Suprapubic skin (tissue), 4 donors: Measurements from ENCODE around the gene KLRB1. TPM values are rescaled to one million over a fixed set of nuclear protein-coding genes. Genes with fewer than 3 reads are reported as not detected.

Experiments
- DNase-seq, 2 donors: peaks; one replicate each; pipeline ENCODE4 v3.0.0-alpha.2; 2019; ENCODE audit warnings: low spot score in 2 of 2
- H3K27ac ChIP-seq: fragments of 200-600 bp; sonication (generic); one replicate; pipeline ENCODE4 v1.5.1; 2019
- H3K27me3 ChIP-seq: fragments of 200-600 bp; sonication (generic); one replicate; pipeline ENCODE4 v1.5.1; 2019
- H3K36me3 ChIP-seq: fragments of 200-600 bp; sonication (generic); one replicate; pipeline ENCODE4 v1.5.1; 2019
- H3K4me1 ChIP-seq: fragments of 200-600 bp; sonication (generic); one replicate; pipeline ENCODE4 v1.5.1; 2019
- H3K4me3 ChIP-seq: fragments of 200-600 bp; sonication (generic); one replicate; pipeline ENCODE4 v1.5.1; 2019; ENCODE audit warnings: mild to moderate bottlenecking
- H3K9me3 ChIP-seq: fragments of 200-600 bp; sonication (generic); one replicate; pipeline ENCODE4 v1.5.1; 2019
- EP300 ChIP-seq: sonication (generic); formaldehyde crosslinking; IDR thresholded peaks from one replicate; pipeline ENCODE4 v1.6.1; 2017; ENCODE audit warnings: antibody characterized with exemption
- POLR2A ChIP-seq, 2 donors: fragments of 450-650 bp; IDR thresholded peaks; one replicate each; pipeline ENCODE4 v1.6.1; 2017; ENCODE audit warnings: antibody characterized with exemption in 2 of 2, mild to moderate bottlenecking in 2 of 2, moderate library complexity in 2 of 2
- POLR2AphosphoS5 ChIP-seq, 3 donors: sonication (generic); formaldehyde crosslinking; IDR thresholded peaks; one replicate each; pipeline ENCODE4 v1.6.1; 2017; ENCODE audit warnings: antibody characterized with exemption in 3 of 3
- WGBS: methylation state at CpG from one replicate; pipeline ENCODE4 v1.1.5; 2018; 5-methylcytosine and 5-hydroxymethylcytosine counted together
- total RNA-seq, 4 donors: library from RNA; depleted of rRNA; stranded (reverse); fragments of >200 nt; gene quantifications; one replicate each; pipeline ENCODE4 v1.1.0, GENCODE V29; 2016
- TF ChIP-seq, protein P1 (sequence below), 2 donors: fragments of 200-600 bp in 1 of 2; fragments of 450-650 bp in 1 of 2; sonication (generic) in 1 of 2; IDR thresholded peaks; one replicate each; pipeline ENCODE4 v1.5.1; 2016 to 2019; ENCODE audit warnings: antibody characterized with exemption in 2 of 2, mild to moderate bottlenecking in 1 of 2, moderate library complexity in 1 of 2

The KLRB1 gene
- total RNA-seq, result not detected

DNA sequence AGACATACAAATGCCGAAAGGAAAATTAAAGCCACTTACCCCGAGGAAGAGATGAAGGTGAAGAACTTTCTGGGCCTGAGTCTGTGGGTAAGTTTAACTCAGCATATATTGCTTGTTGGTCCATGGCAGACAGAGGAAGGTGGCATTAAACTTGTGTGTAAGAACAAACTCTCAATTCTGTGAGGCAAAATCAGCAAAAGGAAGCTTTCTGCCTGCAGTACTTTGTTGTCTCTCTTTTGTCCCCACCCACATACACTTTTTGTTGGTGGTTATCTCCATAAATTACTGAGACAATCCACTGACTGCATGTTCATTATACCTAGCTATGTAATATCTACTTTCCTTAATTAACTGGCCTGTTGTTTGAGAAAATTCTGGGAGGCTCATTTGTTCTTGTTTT, at the start of gene KLRB1:
Gene KLRB1, minus strand, starts transcription at position 201 of the 400 bp plus-strand sequence. Its CDS starts 77 bp downstream, at position 124.
- H3K36me3 ChIP-seq, result no peaks in the 10 kb centered on the region
- H3K27ac ChIP-seq, result no peak within 1 kb of the TSS
- DNase-seq, result no peak
- no peak within 1 kb of the TSS for H3K4me3 ChIP-seq
- no peaks in the 10 kb centered on the region for H3K27me3 ChIP-seq
- WGBS, result 69% methylated on average over 2 of the region's 2 CpGs
- H3K4me1 ChIP-seq, result no peaks in the 10 kb centered on the region
- H3K9me3 ChIP-seq, result peaks cover 4% of the 10 kb centered on the region
- TF ChIP-seq, protein P1, sequence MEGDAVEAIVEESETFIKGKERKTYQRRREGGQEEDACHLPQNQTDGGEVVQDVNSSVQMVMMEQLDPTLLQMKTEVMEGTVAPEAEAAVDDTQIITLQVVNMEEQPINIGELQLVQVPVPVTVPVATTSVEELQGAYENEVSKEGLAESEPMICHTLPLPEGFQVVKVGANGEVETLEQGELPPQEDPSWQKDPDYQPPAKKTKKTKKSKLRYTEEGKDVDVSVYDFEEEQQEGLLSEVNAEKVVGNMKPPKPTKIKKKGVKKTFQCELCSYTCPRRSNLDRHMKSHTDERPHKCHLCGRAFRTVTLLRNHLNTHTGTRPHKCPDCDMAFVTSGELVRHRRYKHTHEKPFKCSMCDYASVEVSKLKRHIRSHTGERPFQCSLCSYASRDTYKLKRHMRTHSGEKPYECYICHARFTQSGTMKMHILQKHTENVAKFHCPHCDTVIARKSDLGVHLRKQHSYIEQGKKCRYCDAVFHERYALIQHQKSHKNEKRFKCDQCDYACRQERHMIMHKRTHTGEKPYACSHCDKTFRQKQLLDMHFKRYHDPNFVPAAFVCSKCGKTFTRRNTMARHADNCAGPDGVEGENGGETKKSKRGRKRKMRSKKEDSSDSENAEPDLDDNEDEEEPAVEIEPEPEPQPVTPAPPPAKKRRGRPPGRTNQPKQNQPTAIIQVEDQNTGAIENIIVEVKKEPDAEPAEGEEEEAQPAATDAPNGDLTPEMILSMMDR (IDR thresholded peaks at IDR 0.05), result no peak
- no peak for TF ChIP-seq POLR2AphosphoS5 (IDR thresholded peaks at IDR 0.05)
- no peak for TF ChIP-seq POLR2A (IDR thresholded peaks at IDR 0.05)
- no peak for TF ChIP-seq EP300

DNA sequence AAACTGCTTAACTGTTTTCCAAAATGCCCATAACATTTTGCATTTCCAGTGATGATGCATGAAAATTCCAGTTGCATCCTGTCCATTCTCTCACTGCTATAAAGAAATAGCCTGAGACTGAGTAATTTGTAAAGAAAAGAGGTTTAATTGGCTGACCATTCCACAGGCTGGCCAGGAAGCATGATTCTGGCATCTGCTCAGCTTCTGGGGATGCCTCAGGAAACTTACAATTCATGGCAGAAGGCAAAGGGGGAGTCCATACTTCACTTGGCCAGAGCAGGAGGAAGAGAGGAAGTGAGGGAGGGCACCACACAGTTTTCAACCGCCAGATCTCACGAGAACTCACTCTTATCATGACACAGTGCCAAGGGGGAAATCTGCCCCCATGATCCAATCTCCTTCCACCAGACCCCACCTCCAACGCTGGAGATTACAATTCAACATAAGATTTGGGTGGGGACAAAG, 43.6 kb upstream of the KLRB1 start:
- Histone ChIP-seq H3K4me1 (peaks cover 38% of the 10 kb centered on the region), H3K9me3 (no peaks in the 10 kb centered on the region), H3K4me3 (no peak overlapping the region), H3K27ac (peak overlapping the region; percentile 61), H3K27me3 (no peaks in the 10 kb centered on the region), H3K36me3 (peaks cover 25% of the 10 kb centered on the region)
- 44% methylated on average over 3 of the region's 3 CpGs for WGBS
- TF ChIP-seq EP300 (no peak), POLR2AphosphoS5 (IDR thresholded peaks at IDR 0.05) (no peak), POLR2A (IDR thresholded peaks at IDR 0.05) (no peak)
- TF ChIP-seq, protein P1 (IDR thresholded peaks at IDR 0.05), result no peak
- DNase-seq, result no peak

DNA sequence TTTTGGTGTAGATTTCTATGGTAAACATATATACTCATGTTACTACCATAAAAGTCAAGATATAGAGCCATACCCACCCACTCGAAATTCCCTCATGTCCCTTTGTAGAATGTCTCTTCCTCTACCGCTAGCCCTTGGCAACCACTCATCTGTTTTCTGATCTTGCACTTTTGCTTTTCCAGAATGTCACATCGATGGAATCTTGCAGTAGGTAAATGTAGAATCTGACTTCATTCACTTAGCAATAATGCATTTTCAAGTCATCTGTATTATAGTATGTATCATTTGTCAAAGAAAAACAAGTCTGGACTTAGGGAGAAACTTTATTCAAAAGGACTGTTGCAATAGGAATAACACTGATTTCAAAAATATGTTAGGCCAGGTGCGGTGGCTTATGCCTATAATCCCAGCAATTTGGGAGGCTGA, 42.4 kb upstream of the KLRB1 start:
- H3K4me3 ChIP-seq, result peak overlapping the region; percentile 65
- H3K4me1 ChIP-seq, result peaks cover 38% of the 10 kb centered on the region
- TF ChIP-seq, protein P1 (IDR thresholded peaks at IDR 0.05), result no peak
- no peak for TF ChIP-seq POLR2AphosphoS5 (IDR thresholded peaks at IDR 0.05)
- no peak for TF ChIP-seq POLR2A (IDR thresholded peaks at IDR 0.05)
- TF ChIP-seq EP300, result no peak
- no peak for DNase-seq
- H3K9me3 ChIP-seq, result no peaks in the 10 kb centered on the region
- no peaks in the 10 kb centered on the region for H3K27me3 ChIP-seq
- H3K36me3 ChIP-seq, result peaks cover 14% of the 10 kb centered on the region
- WGBS, result 36% methylated on average over 4 of the region's 4 CpGs
- peak overlapping the region; percentile 93 for H3K27ac ChIP-seq

- no peak for TF ChIP-seq POLR2AphosphoS5 (IDR thresholded peaks at IDR 0.05)
- peaks cover 8% of the 10 kb centered on the region for H3K36me3 ChIP-seq
- peak overlapping the region; percentile 65 for H3K4me3 ChIP-seq
- H3K27ac ChIP-seq, result peak overlapping the region; percentile 93
- no peaks in the 10 kb centered on the region for H3K27me3 ChIP-seq
- WGBS, result 36% methylated on average over 5 of the region's 5 CpGs
- no peak for DNase-seq
- H3K9me3 ChIP-seq, result no peaks in the 10 kb centered on the region
- peaks cover 38% of the 10 kb centered on the region for H3K4me1 ChIP-seq
Observed at GRCh38 chr12:9649532-9649940, 41.8 kb upstream of the KLRB1 start.

DNA sequence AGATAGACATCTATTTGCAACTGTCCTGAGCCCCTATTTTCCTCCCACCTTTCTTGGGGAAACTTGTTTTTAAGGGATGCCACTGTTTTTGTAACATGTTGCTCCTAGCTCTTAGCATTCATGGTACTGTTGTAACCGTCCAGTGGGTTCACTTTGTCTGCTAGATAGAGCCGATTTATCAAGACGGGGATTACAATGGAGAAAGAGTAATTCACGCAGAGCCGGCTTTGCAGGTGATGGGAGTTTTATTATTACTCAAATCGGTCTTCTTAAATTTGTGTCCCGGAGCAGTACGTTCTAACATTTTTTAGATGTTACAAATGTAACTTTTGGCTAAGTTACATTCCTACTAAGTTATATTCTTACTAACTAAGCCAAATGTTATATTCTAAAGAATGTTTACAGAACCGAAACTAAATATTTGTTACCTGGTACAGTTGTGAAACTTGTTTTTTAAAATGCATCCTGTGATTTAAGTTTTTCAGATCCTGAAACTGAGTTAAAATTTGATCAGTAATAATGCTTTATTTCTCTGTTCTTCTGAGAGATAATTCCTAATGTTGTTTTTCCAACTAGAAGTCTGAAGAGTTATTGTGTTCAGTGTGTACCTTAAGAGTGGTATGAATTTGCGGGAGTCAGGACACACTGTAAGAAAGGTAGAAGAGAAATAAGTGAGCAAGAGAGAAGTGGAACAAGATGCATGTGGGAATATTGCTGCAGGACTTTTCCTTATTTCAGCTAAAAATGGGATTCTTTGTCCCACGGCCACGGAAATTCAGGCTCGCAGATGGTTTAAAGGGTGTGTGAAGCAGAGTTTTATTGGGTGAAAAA, 41.2 kb upstream of the KLRB1 start:
- Histone ChIP-seq H3K4me1 (peaks cover 38% of the 10 kb centered on the region), H3K36me3 (peaks cover 2% of the 10 kb centered on the region), H3K27ac (peak overlapping the region; percentile 93), H3K27me3 (no peaks in the 10 kb centered on the region), H3K4me3 (peak overlapping the region; percentile 65), H3K9me3 (no peaks in the 10 kb centered on the region)
- DNase-seq, result no peak
- WGBS, result 5% methylated on average over 13 of the region's 13 CpGs
- TF ChIP-seq POLR2A (IDR thresholded peaks at IDR 0.05) (no peak), EP300 (no peak), POLR2AphosphoS5 (IDR thresholded peaks at IDR 0.05) (no peak)
- TF ChIP-seq, protein P1 (IDR thresholded peaks at IDR 0.05), result no peak
